Forelimb muscle (tissue), 1 donor: ENCODE data around the gene CDK14. TPM values are rescaled to one million over a fixed set of nuclear protein-coding genes. Genes with fewer than 3 reads are reported as not detected.

Source experiments
- DNase-seq: peaks from one replicate; pipeline ENCODE4 v3.0.0-alpha.2; 2013; ENCODE audit warnings: low read depth
- polyA plus RNA-seq: library from polyadenylated mRNA; unstranded; fragments of 120-200 nt; gene quantifications from one replicate; pipeline ENCODE4 v1.2.1, GENCODE V29; 2013; ENCODE audit not compliant: insufficient read length

The CDK14 gene
- polyA plus RNA-seq, 1 donor, result 17.2 TPM

DNA sequence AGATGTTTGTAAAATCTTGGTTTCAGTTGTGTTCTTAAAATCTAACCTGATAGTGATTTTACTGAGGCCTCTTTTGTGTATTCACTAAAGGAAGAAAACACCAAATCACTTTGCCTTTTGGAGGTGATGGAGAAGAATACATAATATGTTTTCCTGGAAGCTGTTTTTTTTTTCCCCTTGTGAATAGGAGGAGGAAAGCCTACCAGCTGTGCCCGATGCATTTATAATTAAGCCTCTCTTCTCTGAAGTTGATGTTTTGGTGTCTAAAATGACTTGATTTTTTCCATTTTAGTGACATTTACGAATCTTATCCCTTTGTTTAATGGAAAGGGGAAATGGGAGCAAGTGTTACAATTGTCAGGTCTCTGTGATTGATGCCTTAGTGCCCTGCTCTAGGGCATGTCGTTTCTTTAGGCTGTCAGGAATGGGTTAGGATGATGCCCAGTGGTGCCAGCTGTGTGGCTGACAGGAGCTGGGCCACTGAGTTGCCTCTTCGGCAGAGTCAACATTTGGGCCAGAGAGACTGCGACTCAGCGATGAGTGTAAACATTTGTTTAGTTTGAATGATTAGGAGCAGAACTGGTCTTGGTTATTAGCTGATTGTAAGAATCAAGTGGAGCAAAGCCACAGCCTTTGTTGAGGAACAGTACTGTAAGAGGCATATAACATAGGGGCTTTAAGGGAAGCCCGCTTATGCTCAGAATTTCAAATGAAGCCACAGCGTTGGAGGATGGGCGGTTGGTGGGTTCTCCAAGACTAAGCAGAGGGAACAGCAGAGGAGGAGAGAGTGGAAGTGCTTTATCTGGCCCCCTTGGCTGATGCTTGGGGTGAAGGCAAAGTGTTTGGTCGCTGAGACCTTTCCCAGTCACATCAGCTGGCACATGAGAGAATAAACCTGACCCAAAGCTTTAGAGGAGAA lies 81.6 kb downstream of the CDK14 start:
- DNase-seq, result no peak

DNA sequence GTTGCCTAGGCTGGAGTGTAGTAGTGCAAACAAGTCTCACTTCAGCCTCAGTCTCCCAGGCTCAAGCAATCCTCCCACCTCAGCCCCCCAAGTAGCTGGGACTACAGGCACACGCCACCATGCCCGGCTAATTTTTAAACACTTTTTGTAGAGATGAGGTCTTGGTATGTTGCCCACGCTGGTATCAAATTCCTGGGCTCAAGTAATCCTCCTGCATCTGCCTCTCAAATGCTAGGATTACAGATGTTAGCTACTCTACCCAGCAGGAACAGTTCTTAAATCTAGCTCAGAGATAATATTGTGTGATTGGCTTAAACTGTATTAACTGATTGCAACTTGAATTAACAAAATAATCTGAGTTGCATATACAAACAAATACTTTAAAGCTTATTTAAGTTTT lies 82.9 kb downstream of the CDK14 start:
- DNase-seq, result no peak

DNA sequence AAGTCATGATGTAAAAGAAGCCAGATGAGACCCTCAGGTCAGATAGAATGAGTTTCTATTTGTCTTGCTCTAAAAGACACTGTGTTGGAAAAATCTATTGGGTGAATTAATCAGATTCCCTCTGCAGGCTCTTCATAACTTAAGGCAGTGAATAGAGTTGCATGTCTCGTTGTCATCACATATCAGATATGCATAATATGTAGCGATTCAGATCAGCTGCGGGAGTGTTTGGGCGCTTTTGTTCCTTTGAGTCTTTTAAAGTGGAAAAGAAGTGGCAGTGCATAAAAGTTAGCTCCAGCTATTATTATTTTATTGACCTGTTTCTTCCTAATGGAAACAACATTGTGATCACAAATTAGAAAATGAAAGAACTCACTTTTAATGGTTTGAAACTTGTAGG lies 84.4 kb downstream of the CDK14 start:
- DNase-seq, result no peak

DNA sequence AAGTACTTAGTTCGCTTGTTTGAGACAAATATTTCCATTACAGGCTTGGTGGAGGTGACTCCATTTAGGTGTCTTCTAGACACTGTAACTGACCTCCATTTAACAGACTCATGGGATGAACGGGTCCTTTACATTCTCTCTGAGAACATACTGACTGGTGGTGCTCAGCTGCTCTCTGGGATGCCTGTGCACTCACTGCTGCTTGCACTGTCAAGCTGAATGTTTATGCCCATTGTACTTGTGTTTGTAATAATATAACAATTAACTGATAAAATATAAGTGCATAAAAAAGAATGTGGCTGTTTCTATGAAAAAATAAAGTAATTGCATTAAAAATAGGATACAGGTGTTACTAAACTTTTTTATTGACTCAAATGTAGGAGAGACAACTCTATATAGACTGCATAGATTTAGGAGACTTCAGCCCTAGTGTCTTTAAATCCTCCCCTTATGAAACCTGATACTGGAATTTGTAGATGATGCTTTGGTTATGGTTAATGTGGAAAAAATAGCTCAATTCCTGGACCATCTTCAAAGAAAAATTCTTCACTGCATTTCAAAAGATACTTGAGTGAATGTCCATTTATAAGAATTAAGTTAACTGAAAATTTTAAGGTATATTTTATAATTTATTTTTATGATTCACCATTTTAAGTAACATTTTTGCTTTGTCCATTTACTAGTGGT lies 85.4 kb downstream of the CDK14 start:
- DNase-seq, result no peak

- DNase-seq, result no peak
These were observed 90.0 kb downstream of the CDK14 start for GRCh38 chr7:90686146-90686545.

DNA sequence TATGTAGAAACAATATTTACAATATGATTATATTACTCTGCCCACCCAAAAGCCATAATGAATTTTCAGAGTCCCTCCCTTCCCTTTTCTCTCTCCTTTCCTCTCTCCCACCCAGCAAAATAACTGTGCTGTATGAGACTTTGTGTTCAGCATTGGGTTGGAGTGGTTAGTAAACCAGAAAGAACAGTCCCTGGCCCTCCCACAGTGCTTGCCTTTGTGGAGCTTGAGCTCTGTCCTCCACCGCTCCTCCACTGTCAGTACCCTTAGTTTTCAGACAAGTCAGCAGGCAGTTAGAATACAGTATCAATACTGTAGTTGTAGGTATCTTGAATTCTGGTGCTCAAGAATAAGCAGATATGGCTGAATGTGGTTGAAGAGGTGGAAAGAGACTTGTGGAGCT lies 92.7 kb downstream of the CDK14 start:
- DNase-seq, result no peak

DNA sequence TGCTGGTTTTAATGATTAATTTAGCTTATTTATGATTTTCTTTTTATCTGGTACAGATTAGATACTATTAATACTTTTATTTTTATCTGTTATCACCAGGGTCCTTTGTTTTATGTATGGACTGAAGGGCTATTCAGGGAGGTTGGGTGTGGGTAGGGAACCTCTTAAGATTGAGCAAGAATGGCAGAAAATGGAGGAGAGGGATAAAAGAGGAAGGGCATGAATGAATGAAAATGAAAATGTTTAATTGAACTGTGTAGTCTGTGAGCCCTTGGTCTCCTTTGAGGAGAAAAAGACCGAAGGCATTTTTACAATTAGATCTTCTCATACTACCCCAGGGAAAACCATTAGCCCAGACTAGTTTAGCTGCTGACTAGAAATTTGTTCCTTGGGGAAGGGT lies 93.1 kb downstream of the CDK14 start:
- DNase-seq, result no peak

DNA sequence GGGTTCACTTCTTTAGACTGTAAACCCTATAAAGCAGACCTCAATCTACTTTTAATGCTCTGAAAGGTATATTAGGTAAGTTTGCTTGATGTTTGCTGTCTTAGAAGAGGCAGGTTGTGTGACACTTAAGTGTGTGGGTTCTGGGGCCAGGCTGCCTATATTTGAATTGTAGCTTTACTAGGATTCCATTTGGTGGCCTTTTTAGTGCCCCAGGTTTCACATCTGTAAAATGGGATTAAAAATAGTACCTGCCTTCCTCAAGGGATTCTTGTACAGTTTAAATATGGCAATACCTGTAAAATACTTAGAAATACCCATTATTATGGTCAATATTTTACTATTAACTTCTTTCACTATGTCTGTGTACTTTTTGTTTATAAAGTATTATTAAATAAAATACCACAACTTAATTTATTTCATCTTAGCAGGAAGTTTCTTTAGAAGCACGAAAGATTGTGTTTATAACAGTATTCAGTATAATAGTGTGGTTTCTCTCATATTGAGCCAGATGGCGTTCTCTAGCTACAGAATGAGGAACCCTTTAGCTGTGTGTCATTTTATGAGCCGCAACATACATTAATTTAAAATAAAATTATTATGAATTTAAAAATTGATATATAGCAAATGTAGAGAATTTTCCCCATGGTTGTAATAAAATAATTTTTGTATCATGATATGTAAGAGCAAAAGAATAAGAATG lies 94.2 kb downstream of the CDK14 start:
- DNase-seq, result no peak

GRCh38 chr7:90692396-90692795 lies 96.3 kb downstream of the CDK14 start:
- DNase-seq, result no peak

DNA sequence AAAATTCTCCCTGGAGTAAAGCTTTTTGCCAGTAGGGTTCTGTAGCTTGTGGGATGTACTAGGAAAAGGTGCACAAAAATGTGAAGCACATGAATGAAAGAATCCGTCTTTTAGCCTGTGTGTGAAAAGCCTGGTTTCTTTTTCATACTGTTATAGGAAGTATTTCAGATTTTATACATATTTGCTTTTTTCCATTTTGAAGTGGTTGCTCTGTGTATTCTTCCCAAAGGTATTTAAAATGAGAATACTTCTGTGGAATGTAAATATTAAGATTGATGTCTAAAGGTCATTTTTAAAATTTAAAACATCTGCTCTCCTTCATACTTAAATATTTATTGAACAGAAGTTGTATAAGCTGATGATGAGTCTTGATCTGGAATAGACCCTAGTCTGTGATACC lies 96.8 kb downstream of the CDK14 start:
- no peak for DNase-seq

GRCh38 chr7:90693939-90694338 lies 97.8 kb downstream of the CDK14 start:
- no peak for DNase-seq

DNA sequence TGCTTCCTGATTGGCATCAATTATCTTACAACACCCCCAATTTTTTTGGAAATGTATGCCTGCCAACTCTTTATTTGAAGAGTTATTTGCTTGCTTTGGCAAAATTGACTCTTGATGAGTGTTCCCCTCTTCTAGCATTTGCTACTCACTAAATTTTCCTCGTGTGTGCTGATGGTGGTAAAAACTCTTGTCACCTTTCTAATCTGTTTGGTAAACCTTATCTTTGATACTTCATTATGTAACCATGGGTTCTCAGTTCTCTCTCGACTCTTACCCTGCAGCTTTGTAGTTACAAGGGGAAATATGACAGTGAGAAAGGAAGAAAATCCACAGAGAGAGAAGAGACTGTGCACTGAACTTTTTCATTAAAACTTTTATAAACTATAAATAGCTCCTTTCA lies 102.5 kb downstream of the CDK14 start:
- DNase-seq, result no peak

DNA sequence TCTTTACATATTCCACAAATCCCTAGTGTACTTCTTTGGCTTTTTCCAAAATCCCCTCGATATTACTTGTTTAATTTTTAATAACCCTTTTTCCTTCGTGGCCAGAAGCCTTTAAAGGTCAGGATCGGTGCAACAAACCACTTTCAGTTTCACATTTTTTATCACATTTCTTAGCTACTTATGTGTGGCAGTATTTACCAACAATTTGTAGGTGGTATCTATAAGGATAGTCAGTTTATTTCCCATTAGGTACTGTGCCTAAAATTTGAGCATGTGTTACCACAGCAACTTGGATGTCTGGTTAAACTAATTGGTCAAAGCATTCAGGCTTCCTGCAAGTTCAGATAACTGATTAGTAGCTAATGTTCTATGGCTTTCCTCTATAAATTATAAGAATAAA lies 104.9 kb downstream of the CDK14 start:
- DNase-seq, result no peak

DNA sequence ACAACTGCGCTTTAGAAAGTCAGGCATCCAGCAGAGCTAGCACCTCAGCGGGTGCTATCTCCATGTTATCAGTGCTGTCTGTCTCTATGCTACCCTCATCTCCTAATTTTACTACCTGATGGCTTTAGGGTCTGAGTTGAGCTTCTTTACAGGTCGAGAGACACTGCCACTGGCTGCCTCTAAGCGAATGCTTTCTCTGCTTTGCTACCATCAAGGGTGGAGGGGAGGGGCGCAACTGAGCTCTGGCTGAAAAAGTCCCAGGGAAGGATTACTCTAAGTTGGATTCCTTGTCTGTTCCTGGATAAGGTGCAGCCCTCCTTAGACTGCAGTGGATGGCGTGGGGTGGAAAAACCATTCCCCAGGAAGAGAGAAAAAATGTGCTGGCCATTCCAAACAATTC lies 105.7 kb downstream of the CDK14 start:
- no peak for DNase-seq

DNA sequence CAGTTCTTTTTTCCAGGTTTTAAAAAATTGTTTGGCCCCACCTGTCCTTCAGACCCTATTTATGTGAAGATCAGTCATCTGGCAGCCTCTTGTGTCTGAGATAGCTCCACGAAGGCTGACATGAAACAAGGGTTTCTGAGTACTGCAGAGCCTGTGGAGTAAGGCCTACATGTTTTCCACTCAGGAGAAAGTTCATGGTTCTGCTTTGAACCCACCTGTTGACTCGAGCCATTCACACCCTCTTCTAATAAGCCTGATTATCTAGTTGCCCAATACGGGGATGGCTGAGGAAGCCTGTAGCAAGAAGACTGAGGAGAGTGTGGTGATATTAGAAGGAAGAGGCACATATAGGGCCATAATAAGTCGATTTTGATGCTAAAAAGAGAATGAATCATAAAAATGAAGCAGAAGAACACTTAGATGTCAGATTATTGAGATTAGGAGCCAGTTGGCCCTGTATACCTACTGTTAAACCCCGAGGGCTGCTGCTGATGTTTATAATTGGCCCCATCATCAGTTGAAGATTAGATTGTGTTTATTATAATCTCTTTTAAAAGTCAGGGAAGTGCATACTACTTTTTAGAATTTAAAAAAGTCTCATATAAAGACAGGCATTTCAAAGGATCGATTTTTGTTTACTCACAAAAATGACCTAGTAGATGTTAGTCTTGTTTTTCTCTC lies 109.4 kb downstream of the CDK14 start:
- DNase-seq, result no peak

GRCh38 chr7:90706072-90706716 lies 110.1 kb downstream of the CDK14 start:
- no peak for DNase-seq

DNA sequence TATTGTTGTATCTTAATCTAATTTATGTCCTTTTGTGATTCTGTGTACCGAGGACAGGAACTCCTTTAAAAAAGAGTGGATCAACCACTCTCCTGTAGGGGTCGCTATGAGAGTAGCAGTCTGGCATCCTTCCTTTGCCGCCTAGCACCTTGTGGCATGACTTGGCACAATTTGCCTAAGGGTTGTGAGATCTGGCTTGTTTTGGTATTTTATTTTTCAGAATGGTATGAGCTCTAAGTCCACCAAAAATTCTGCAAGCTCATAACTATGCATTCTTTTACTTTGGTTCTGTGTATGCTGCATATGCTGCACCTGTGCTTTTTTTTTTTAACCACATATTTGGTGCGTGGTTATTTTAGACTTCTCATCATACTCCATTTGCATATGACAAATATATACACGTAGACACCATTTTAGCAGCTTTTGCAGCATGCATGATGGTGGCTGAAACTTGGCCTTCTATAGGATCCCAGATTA lies 112.8 kb downstream of the CDK14 start:
- DNase-seq, result no peak

GRCh38 chr7:90709501-90710465 lies 113.7 kb downstream of the CDK14 start:
- peak; percentile 48 for DNase-seq

- DNase-seq, result no peak
These were observed 114.3 kb downstream of the CDK14 start for GRCh38 chr7:90710466-90710850.

- no peak for DNase-seq
These were observed 117.5 kb downstream of the CDK14 start for GRCh38 chr7:90713628-90714027.
